Breast epithelium (tissue), 3 donors: ENCODE results near the gene DLEC1.

ENCODE experiments used
- CTCF ChIP-seq, 3 donors: fragments of 450-650 bp; IDR thresholded peaks; one replicate each; pipeline ENCODE4 v1.5.1; 2016 to 2017; ENCODE audit warnings: antibody characterized with exemption in 3 of 3, mild to moderate bottlenecking in 3 of 3, moderate library complexity in 3 of 3
- POLR2A ChIP-seq: fragments of 450-650 bp; IDR thresholded peaks from one replicate; pipeline ENCODE4 v1.6.1; 2016; ENCODE audit warnings: antibody characterized with exemption, mild to moderate bottlenecking, moderate library complexity
- POLR2AphosphoS5 ChIP-seq, 3 donors: sonication (generic); formaldehyde crosslinking; IDR thresholded peaks; one replicate each; pipeline ENCODE4 v1.6.1; 2017; ENCODE audit warnings: antibody characterized with exemption in 3 of 3

GRCh38 chr3:38120693-38121450, 81.9 kb downstream of the DLEC1 start:
- TF ChIP-seq CTCF (IDR thresholded peaks at IDR 0.05), result no peak
- no peak for TF ChIP-seq POLR2A
- TF ChIP-seq POLR2AphosphoS5 (IDR thresholded peaks at IDR 0.05), result no peak
